Hepatocyte (in vitro differentiated cells): ENCODE measurements around the gene HDGFL2. TPM values are rescaled to one million over a fixed set of nuclear protein-coding genes. Genes with fewer than 3 reads are reported as not detected.

Source experiments
- DNase-seq: peaks from one replicate; pipeline ENCODE4 v3.0.0-alpha.2; 2016; ENCODE audit warnings: low spot score
- H2AFZ ChIP-seq: fragments of 200-600 bp; sonication (generic); 2 replicates; pipeline ENCODE4 v1.6.0; 2016; ENCODE audit warnings: antibody characterized with exemption, mild to moderate bottlenecking
- H3K27ac ChIP-seq: fragments of 200-600 bp; sonication (generic); 2 replicates; pipeline ENCODE4 v1.5.1; 2016; ENCODE audit warnings: mild to moderate bottlenecking
- H3K27me3 ChIP-seq: fragments of 200-600 bp; sonication (generic); 2 replicates; pipeline ENCODE4 v1.6.1; 2016
- H3K36me3 ChIP-seq: fragments of 200-600 bp; sonication (generic); replicated peaks from 2 replicates; pipeline ENCODE4 v1.5.1; 2016; ENCODE audit warnings: low read depth; ENCODE audit not compliant: insufficient read depth
- H3K4me1 ChIP-seq: fragments of 200-600 bp; sonication (generic); 2 replicates; pipeline ENCODE4 v1.5.1; 2016; ENCODE audit warnings: mild to moderate bottlenecking, moderate library complexity; ENCODE audit not compliant: insufficient read depth
- H3K4me2 ChIP-seq: fragments of 200-600 bp; sonication (generic); 2 replicates; pipeline ENCODE4 v1.6.0; 2016
- H3K4me3 ChIP-seq: fragments of 200-600 bp; sonication (generic); 2 replicates; pipeline ENCODE4 v1.5.1; 2016; ENCODE audit warnings: mild to moderate bottlenecking
- H3K79me2 ChIP-seq: fragments of 200-600 bp; sonication (generic); 2 replicates; pipeline ENCODE4 v1.6.0; 2017; ENCODE audit warnings: mild to moderate bottlenecking
- H3K9me2 ChIP-seq: fragments of 200-600 bp; sonication (generic); replicated peaks from 2 replicates; pipeline ENCODE4 v1.6.0; 2017; ENCODE audit warnings: mild to moderate bottlenecking; ENCODE audit not compliant: insufficient read depth
- H3K9me3 ChIP-seq: fragments of 200-600 bp; sonication (generic); 2 replicates; pipeline ENCODE4 v1.5.1; 2016; ENCODE audit warnings: low read depth, mild to moderate bottlenecking
- H4K20me1 ChIP-seq: fragments of 200-600 bp; sonication (generic); 2 replicates; pipeline ENCODE4 v1.6.0; 2016; ENCODE audit warnings: mild to moderate bottlenecking; ENCODE audit not compliant: insufficient read depth, poor library complexity, severe bottlenecking
- EZH2 ChIP-seq: fragments of 200-600 bp; sonication (generic); IDR thresholded peaks from 2 replicates; pipeline ENCODE4 v1.6.1; 2016; ENCODE audit warnings: antibody characterized with exemption, mild to moderate bottlenecking, borderline replicate concordance
- EZH2phosphoT487 ChIP-seq: fragments of 200-600 bp; sonication (generic); IDR thresholded peaks from one replicate; pipeline ENCODE4 v1.6.1; 2018; ENCODE audit warnings: antibody characterized with exemption, mild to moderate bottlenecking, low read depth, moderate library complexity; ENCODE audit not compliant: unreplicated experiment, severe bottlenecking
- WGBS: methylation state at CpG from one replicate; pipeline ENCODE4 v1.1.6; 2016; ENCODE audit warnings: low lambda C conversion rate; ENCODE audit errors: missing lambda C conversion rate; 5-methylcytosine and 5-hydroxymethylcytosine counted together
- polyA plus RNA-seq: library from polyadenylated mRNA; unstranded; fragments of >200 nt; fragmentation: Nextera tagmentation; extraction: Ambion mirVana; gene quantifications from 2 replicates; pipeline ENCODE4 v1.2.1, GENCODE V29; 2016
- total RNA-seq: library from RNA; depleted of rRNA; stranded (reverse); fragments of >200 nt; gene quantifications from 2 replicates; pipeline ENCODE4 v1.2.3, GENCODE V29; 2014
- TF ChIP-seq, protein P1 (sequence below): fragments of 200-600 bp; sonication (generic); IDR thresholded peaks from 2 replicates; pipeline ENCODE4 v1.5.1; 2016; ENCODE audit warnings: antibody characterized with exemption, mild to moderate bottlenecking; ENCODE audit not compliant: poor library complexity

HDGFL2 gene
- total and polyA plus RNA-seq, 2 experiments from 2014 or later: 50.3 to 73.2 TPM

DNA sequence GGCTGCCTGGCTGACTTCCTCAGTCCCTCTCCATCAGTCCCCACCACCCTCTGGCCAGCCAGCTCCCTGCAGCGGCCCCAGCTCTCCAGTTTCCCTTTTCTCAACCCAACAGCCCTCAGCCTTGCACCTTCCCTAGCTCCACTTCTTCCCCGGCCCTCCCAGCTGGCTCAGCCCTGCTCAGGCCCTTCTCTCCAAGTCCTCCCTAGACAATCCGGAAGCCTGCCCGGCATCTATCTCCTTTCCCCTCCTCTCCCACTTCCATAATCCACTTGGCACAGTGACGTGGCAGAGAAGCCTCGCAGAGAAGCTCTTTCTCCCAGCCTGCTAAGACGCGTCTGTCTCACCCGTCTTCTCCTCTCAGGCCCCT, 15.6 kb upstream of the HDGFL2 start:
- no peaks in the 10 kb centered on the region for H3K27me3 ChIP-seq
- peaks cover 15% of the 10 kb centered on the region for H3K4me1 ChIP-seq
- peak overlapping the region; percentile 98 for H3K4me2 ChIP-seq
- H3K9me3 ChIP-seq: no peaks in the 10 kb centered on the region
- peak overlapping the region; percentile 89 for H3K4me3 ChIP-seq
- TF ChIP-seq EZH2: no peak
- no peaks in the 10 kb centered on the region for H3K36me3 ChIP-seq
- peak; percentile 86 for DNase-seq
- peaks cover 31% of the 10 kb centered on the region for H3K79me2 ChIP-seq
- peak overlapping the region; percentile 100 for H3K27ac ChIP-seq
- H2AFZ ChIP-seq: peak overlapping the region; percentile 5
- WGBS: 6% methylated on average over 9 of the region's 9 CpGs
- H3K9me2 ChIP-seq: no peaks in the 10 kb centered on the region
- H4K20me1 ChIP-seq: peaks cover 5% of the 10 kb centered on the region

DNA sequence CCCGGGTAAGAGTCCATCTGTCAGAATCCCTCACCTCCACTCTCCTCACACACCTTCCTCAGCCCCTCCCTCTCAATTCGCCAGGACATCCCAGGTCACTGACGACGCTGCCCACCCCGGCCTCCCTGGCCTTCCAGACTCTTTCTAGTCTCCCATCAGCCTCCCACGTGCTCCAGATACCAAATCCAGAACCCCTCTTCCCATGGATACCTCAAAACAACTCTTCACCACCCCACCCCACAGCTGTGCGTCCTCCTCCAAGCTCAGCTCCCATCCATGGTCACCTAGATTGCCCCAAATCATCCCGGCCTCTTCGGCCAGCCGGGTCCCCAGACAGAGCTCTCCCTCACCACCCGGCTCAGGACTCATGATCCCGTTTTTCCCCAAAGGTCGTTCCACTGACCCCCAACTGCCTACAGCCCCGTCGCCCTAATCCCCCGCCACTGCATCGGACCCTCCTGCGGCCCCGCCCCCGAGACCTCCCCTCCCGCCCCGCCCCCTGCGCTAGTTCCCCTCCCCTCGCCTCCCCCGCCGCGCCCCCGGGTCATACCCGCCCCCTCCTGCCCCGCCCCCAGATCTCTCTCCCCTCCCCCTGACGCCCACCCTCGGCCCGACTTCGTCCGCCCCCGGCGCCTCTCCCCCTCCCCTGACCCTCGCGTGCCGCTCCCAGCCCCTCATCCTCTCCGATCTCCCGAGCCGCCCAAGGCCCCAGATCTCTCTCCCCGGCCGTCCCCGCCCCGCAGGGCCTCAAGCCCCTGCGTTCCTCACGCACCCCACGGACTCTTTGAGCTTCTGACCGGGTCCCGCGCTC, 15.0 kb upstream of the HDGFL2 start:
- no peaks in the 10 kb centered on the region for H3K27me3 ChIP-seq
- peaks cover 31% of the 10 kb centered on the region for H3K79me2 ChIP-seq
- H3K4me1 ChIP-seq: peaks cover 15% of the 10 kb centered on the region
- TF ChIP-seq EZH2 (no peak), EZH2phosphoT487 (no peak)
- TF ChIP-seq, protein P1, sequence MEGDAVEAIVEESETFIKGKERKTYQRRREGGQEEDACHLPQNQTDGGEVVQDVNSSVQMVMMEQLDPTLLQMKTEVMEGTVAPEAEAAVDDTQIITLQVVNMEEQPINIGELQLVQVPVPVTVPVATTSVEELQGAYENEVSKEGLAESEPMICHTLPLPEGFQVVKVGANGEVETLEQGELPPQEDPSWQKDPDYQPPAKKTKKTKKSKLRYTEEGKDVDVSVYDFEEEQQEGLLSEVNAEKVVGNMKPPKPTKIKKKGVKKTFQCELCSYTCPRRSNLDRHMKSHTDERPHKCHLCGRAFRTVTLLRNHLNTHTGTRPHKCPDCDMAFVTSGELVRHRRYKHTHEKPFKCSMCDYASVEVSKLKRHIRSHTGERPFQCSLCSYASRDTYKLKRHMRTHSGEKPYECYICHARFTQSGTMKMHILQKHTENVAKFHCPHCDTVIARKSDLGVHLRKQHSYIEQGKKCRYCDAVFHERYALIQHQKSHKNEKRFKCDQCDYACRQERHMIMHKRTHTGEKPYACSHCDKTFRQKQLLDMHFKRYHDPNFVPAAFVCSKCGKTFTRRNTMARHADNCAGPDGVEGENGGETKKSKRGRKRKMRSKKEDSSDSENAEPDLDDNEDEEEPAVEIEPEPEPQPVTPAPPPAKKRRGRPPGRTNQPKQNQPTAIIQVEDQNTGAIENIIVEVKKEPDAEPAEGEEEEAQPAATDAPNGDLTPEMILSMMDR: no peak
- peak; percentile 86 for DNase-seq
- H3K9me3 ChIP-seq: no peaks in the 10 kb centered on the region
- peaks cover 5% of the 10 kb centered on the region for H4K20me1 ChIP-seq
- H3K4me3 ChIP-seq: peak overlapping the region; percentile 89
- no peaks in the 10 kb centered on the region for H3K9me2 ChIP-seq
- peak overlapping the region; percentile 100 for H3K27ac ChIP-seq
- H2AFZ ChIP-seq: peak overlapping the region; percentile 72
- H3K4me2 ChIP-seq: peak overlapping the region; percentile 98
- H3K36me3 ChIP-seq: no peaks in the 10 kb centered on the region
- WGBS: 4% methylated on average over 17 of the region's 53 CpGs

DNA sequence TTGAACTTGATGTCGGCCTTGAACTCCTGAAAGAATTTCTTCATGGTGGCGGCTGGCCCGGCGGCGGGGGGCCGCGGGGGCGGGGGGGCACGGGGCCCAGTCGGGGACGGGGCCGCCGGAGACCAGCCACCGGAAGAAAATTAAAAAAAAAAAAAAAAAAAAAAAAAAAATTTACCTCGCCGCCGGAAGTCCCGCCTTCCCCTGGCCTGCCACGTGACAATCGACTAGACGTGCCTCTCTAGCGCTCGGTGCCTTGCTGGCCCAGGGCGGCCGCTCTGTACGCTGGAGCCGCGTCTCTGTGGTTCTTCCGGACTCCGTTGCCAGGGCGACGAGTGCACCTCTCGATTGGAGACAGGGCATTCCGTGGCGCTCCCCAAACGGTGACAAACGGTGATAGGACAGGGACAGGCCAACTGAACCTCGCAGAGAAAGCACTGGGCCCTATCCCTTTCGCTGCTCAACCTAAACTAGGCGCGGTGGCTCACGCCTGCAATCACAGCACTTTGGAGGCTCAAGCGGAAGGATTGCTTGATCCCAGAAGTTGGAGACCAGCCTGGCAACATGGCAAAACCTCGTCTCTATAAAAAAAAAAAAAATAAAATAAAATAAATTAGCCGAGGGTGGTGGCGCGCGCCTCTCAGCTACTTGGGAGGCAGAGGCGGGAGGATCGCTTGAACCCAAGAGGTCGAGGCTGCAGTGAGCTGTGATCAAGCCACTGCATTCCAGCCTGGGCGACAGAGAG, 14.3 kb upstream of the HDGFL2 start, which contains the start of gene UBXN6:
Gene UBXN6 (minus strand): TSS at position 141 of the 742 bp plus-strand sequence. CDS start 97 bp downstream, at position 44.
- H3K79me2 ChIP-seq: peaks cover 31% of the 10 kb centered on the region
- TF ChIP-seq EZH2 (no peak), EZH2phosphoT487 (no peak)
- TF ChIP-seq, protein P1: no peak
- H4K20me1 ChIP-seq: peaks cover 5% of the 10 kb centered on the region
- peak within 1 kb of the TSS; percentile 98 for H3K4me2 ChIP-seq
- peak; percentile 99 for DNase-seq
- no peaks in the 10 kb centered on the region for H3K27me3 ChIP-seq
- no peaks in the 10 kb centered on the region for H3K36me3 ChIP-seq
- H3K9me3 ChIP-seq: no peaks in the 10 kb centered on the region
- peaks cover 15% of the 10 kb centered on the region for H3K4me1 ChIP-seq
- no peaks in the 10 kb centered on the region for H3K9me2 ChIP-seq
- peak within 1 kb of the TSS; percentile 100 for H3K27ac ChIP-seq
- H3K4me3 ChIP-seq: peak within 1 kb of the TSS; percentile 89
- WGBS: 17% methylated on average over 41 of the region's 52 CpGs
- peak within 1 kb of the TSS; percentile 80 for H2AFZ ChIP-seq
